GM13977 (cell line): Measurements from ENCODE around the gene PAX8.

Experiments
- DNase-seq: peaks from one replicate; pipeline ENCODE4 v3.0.0; 2012; ENCODE audit warnings: low spot score
- in situ Hi-C: fragments of 300-500 bp; cut with MboI; formaldehyde crosslinking; loops from one replicate; pipeline ENCODE4 v1.12.0; 2022; ENCODE audit warnings: low sequenced_read_pairs, low pct_unique_long_range_greater_than_20kb, mixed read lengths, inconsistent platforms; ENCODE audit not compliant: unreplicated experiment
- TF ChIP-seq, protein P1 (sequence below): IDR thresholded peaks from 2 replicates; pipeline ENCODE4 v1.5.1; 2012; ENCODE audit warnings: mild to moderate bottlenecking, control low read depth; ENCODE audit not compliant: insufficient read depth; ENCODE audit errors: extremely low read depth, missing control alignments

PAX8 gene

GRCh38 chr2:113171334-113172075 lies 107.2 kb downstream of the PAX8 start:
- no peak for DNase-seq
- TF ChIP-seq, protein P1, sequence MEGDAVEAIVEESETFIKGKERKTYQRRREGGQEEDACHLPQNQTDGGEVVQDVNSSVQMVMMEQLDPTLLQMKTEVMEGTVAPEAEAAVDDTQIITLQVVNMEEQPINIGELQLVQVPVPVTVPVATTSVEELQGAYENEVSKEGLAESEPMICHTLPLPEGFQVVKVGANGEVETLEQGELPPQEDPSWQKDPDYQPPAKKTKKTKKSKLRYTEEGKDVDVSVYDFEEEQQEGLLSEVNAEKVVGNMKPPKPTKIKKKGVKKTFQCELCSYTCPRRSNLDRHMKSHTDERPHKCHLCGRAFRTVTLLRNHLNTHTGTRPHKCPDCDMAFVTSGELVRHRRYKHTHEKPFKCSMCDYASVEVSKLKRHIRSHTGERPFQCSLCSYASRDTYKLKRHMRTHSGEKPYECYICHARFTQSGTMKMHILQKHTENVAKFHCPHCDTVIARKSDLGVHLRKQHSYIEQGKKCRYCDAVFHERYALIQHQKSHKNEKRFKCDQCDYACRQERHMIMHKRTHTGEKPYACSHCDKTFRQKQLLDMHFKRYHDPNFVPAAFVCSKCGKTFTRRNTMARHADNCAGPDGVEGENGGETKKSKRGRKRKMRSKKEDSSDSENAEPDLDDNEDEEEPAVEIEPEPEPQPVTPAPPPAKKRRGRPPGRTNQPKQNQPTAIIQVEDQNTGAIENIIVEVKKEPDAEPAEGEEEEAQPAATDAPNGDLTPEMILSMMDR = no peak
- in situ Hi-C loops = no loop called here

DNA sequence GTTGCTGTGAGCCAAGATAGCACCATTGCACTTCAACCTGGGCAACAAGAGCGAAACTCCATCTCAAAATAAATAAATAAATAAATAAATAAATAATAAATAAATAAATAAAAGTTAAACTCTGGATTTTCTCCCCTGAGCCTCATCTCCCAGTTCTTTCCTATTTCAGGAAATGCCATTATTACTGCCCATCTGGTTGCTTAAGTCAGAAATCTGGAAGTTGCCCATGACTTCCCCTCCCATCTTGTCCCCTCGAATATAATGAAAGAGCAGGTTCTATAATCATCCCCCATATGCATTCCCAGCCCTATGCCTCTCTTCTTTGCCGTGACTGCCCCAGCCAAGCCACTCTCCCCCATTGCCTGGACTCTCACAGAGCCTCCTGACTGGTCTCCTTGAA lies 109.1 kb downstream of the PAX8 start:
- in situ Hi-C loops = no loop called here
- TF ChIP-seq, protein P1 = no peak
- no peak for DNase-seq

DNA sequence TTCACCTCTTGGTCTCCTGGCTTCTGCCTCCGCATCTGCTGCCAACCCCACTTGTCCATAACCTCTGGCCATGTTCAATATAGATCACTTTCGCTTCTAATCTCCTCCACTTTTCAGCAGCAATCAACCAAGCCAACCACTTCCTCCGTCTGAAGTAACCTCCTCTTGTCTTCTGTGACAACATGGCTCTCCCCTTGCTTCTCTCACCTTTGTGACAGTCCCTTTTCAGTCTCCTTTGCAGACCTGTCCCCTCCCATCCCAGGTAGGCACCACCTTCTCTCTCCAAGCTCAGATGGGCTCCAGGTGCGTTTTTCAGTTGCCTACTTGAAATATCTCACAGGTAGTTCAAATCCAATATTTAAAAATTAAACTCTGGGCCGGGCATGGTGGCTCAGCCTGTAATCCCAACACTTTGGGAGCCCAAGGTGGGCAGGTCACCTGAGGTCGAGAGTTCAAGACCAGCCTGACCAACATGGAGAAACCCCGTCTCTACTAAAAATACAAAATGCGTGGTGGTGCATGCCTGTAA lies 109.7 kb downstream of the PAX8 start:
- TF ChIP-seq, protein P1 = no peak
- peak; percentile 58 for DNase-seq
- in situ Hi-C loops = no loop called here

DNA sequence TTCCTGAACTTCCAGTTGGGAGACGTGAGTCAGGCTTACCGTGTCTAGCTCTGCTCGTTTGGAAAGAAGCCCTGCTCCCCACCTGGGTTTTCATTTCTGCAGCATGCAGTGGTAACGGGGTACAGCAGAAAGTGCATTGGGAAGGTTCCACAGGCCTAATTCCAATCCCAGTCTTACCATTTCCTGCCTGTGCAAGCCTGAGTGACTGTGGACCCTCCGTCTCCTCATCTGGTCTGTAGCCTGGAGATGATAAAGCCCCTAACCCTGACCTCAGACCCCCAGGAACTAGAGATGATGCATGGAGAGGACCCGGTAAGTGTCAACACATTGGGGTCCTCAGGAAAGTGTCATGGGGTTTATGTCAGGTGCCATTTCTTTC lies 110.8 kb downstream of the PAX8 start:
- DNase-seq = no peak
- TF ChIP-seq, protein P1 = no peak
- in situ Hi-C loops = no loop called here

DNA sequence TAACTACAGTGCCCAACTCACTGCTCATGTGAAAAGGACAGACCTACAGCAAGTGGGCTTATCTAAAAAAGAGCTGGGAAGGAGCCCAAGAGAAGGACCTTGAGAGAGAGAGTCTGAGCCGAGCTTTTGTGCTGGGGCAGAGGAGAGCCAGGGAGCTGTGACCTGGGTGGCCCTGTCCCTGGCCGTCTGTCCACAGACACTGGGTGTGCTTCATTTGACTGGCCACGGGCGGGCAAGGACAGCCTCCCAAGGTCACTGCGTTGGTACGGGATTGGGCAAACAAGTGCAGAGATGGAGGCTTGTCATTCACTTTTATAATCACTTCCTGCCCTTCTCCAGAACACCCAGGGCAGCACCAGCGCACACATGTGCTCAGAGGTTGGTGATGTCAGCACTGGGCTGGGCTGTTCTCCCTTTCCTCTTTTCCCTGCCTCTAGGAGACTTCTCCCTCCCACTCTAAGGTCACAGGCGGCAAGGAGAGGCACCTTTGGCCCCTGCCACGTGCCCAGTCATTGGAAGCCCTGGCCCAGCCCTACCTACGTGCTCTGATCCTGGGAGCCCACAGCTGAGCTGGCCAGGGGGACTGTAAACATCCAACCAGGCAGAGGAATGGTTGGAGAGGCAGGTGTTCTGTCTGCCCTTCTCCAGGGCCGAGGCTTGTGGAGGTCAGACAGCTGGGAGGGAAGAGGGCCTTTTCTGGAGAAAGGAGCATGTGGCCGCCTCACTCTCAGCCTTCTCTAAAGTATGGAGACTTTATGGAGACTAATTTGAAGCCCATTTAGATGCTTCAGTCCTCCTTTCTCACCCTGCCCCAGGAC lies 111.4 kb downstream of the PAX8 start:
- no peak for DNase-seq
- TF ChIP-seq, protein P1 = no peak
- in situ Hi-C loops = no loop called here

DNA sequence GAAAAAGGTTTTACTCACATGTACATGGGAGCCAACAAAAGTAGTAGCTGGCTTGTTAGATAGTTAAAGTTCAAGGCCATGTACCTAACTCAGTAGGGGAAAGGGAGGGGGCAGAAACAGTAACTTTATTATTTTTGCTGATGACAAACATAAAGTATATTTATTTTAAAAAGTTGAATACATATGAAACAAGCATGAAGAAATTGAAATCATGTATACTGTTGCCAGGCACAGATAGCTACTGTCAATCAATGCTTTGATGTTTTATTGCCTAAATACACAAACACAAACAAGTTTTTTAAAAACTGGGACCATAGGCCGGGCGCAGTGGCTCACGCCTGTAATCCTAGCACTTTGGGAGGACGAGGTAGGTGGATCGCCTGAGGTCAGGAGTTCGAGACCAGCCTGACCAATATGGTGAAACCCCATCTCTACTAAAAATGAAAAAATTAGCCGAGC lies 112.5 kb downstream of the PAX8 start:
- in situ Hi-C loops = no loop called here
- DNase-seq = no peak
- TF ChIP-seq, protein P1 = no peak
